Adrenal gland (tissue), 5 donors: ENCODE data around the gene NELL2.

ENCODE experiments used
- POLR2A ChIP-seq, 2 donors: fragments of 450-650 bp; IDR thresholded peaks; one replicate each; pipeline ENCODE4 v1.6.1; 2017; ENCODE audit warnings: antibody characterized with exemption in 2 of 2, mild to moderate bottlenecking in 2 of 2, moderate library complexity in 1 of 2
- TF ChIP-seq, protein P1 (sequence below), 6 experiments: fragments of 450-650 bp in 4 of 6; fragments of 200-600 bp in 2 of 6; sonication (generic) in 1 of 6; IDR thresholded peaks; 1 replicate in 5 of 6; 2 replicates in 1 of 6; pipeline versions ENCODE4 v1.5.1 to v1.8.0; 2016 to 2021; ENCODE audit warnings: antibody characterized with exemption in 6 of 6, mild to moderate bottlenecking in 2 of 6, moderate library complexity in 1 of 6
- donor health status: DM: no; HTN: no; CAD: no.

GRCh38 chr12:44875417-44875953 lies 630 bp downstream of the NELL2 start:
- no peak for TF ChIP-seq POLR2A (IDR thresholded peaks at IDR 0.05)
- TF ChIP-seq, protein P1, sequence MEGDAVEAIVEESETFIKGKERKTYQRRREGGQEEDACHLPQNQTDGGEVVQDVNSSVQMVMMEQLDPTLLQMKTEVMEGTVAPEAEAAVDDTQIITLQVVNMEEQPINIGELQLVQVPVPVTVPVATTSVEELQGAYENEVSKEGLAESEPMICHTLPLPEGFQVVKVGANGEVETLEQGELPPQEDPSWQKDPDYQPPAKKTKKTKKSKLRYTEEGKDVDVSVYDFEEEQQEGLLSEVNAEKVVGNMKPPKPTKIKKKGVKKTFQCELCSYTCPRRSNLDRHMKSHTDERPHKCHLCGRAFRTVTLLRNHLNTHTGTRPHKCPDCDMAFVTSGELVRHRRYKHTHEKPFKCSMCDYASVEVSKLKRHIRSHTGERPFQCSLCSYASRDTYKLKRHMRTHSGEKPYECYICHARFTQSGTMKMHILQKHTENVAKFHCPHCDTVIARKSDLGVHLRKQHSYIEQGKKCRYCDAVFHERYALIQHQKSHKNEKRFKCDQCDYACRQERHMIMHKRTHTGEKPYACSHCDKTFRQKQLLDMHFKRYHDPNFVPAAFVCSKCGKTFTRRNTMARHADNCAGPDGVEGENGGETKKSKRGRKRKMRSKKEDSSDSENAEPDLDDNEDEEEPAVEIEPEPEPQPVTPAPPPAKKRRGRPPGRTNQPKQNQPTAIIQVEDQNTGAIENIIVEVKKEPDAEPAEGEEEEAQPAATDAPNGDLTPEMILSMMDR (IDR thresholded peaks at IDR 0.05): no peak
